MM.1S (cell line): ENCODE results near the gene GNRH2.
"Not testable (repeated sequence)": the region's sequence is repeated elsewhere in the genome, so short reads cannot be mapped to it uniquely, and the experiment has no call there.

Experiments used
- DNase-seq: peaks from one replicate; pipeline ENCODE4 v3.0.0-alpha.2; 2015
- H2AFZ ChIP-seq: fragments of 300-600 bp; sonication (generic); 2 replicates; pipeline ENCODE4 v1.6.0; 2016; ENCODE audit warnings: antibody characterized with exemption, low read length
- H3F3A ChIP-seq: fragments of 300-600 bp; sonication (generic); 2 replicates; pipeline ENCODE4 v1.6.1; 2016; ENCODE audit warnings: mild to moderate bottlenecking, antibody characterized with exemption, low read length, moderate library complexity, mixed read lengths; ENCODE audit not compliant: insufficient read depth
- H3K27ac ChIP-seq: fragments of 300-600 bp; sonication (generic); 2 replicates; pipeline ENCODE4 v1.5.1; 2016; ENCODE audit warnings: mild to moderate bottlenecking, low read length
- H3K27me3 ChIP-seq: fragments of 300-600 bp; sonication (generic); replicated peaks from 2 replicates; pipeline ENCODE4 v1.6.0; 2016; ENCODE audit warnings: low read length; ENCODE audit not compliant: insufficient read depth
- H3K36me3 ChIP-seq: fragments of 300-600 bp; sonication (generic); replicated peaks from 2 replicates; pipeline ENCODE4 v1.6.1; 2016; ENCODE audit warnings: mild to moderate bottlenecking, low read length, mixed read lengths; ENCODE audit not compliant: insufficient read depth
- H3K4me1 ChIP-seq: fragments of 300-600 bp; sonication (generic); 2 replicates; pipeline ENCODE4 v1.6.1; 2016; ENCODE audit warnings: low read length, mixed read lengths
- H3K4me2 ChIP-seq: fragments of 300-600 bp; sonication (generic); 2 replicates; pipeline ENCODE4 v1.6.0; 2016; ENCODE audit warnings: low read depth, low read length
- H3K4me3 ChIP-seq: fragments of 300-600 bp; sonication (generic); 2 replicates; pipeline ENCODE4 v1.5.1; 2016; ENCODE audit warnings: low read length, mixed read lengths
- H3K79me2 ChIP-seq: fragments of 300-600 bp; sonication (generic); 2 replicates; pipeline ENCODE4 v1.6.1; 2016; ENCODE audit warnings: mixed run types, low read length, mixed read lengths
- H3K9ac ChIP-seq: fragments of 300-600 bp; sonication (generic); 2 replicates; pipeline ENCODE4 v1.6.1; 2016; ENCODE audit warnings: low read length, mixed read lengths
- H3K9me2 ChIP-seq: fragments of 300-600 bp; sonication (generic); replicated peaks from 2 replicates; pipeline ENCODE4 v1.6.1; 2016; ENCODE audit warnings: mild to moderate bottlenecking, low read length, mixed read lengths; ENCODE audit not compliant: insufficient read depth
- H3K9me3 ChIP-seq: fragments of 300-600 bp; sonication (generic); replicated peaks from 2 replicates; pipeline ENCODE4 v1.6.1; 2016; ENCODE audit warnings: mild to moderate bottlenecking, low read length, mixed read lengths; ENCODE audit not compliant: insufficient read depth
- H4K20me1 ChIP-seq: fragments of 300-600 bp; sonication (generic); 2 replicates; pipeline ENCODE4 v1.6.1; 2016; ENCODE audit warnings: mild to moderate bottlenecking, low read length, moderate library complexity, mixed read lengths; ENCODE audit not compliant: insufficient read depth
- EZH2 ChIP-seq: fragments of 300-600 bp; sonication (generic); optimal IDR thresholded peaks from 2 replicates; pipeline ENCODE3; 2017; ENCODE audit warnings: low read depth, mild to moderate bottlenecking, antibody characterized with exemption, low read length, mixed read lengths
- EZH2phosphoT487 ChIP-seq: fragments of 300-600 bp; sonication (generic); IDR thresholded peaks from 2 replicates; pipeline ENCODE4 v1.6.1; 2018; ENCODE audit warnings: antibody characterized with exemption, low read length
- TF ChIP-seq, protein P1 (sequence below): fragments of 300-600 bp; sonication (generic); IDR thresholded peaks from 2 replicates; pipeline ENCODE4 v1.5.1; 2016; ENCODE audit warnings: antibody characterized with exemption, low read length, mixed read lengths

The GNRH2 gene

DNA sequence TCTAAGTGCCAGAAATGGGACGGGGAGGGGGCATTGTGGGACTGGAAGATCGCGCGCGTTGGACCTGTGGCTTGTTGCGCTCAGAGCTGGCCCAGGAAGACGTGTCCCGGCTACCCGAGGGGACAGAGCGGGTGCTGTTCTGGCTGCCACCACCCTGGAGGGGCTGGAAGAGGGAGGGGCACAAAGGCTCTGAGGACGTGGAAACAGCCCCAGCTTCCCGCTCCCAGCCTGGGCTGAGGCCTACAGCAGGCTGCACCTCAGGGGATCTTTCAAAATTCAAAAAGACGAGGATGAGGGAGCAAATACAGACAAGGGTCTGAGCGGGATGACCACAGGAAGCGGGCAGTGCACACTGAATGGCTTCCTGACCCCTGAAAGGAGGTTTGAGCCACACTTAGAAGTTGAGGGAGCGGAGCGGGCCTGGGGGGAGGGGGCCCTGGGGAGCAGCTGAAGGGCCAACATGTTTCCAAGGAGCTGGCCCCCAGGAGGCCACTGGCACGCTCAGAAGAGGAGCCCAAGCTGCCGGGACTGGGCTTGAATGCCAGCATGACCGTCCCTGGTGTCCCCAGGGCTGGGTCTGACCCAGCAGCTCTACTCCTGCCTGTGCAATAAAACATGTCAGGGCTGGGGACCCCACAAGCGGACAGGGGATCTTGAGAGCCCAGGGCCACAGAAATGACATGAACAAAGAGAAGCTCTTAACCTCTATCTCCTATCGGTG lies 29.3 kb downstream of the GNRH2 start:
- Histone ChIP-seq H4K20me1 (no peaks in the 10 kb centered on the region), H2AFZ (no peak overlapping the region), H3K9ac (no peak overlapping the region)

DNA sequence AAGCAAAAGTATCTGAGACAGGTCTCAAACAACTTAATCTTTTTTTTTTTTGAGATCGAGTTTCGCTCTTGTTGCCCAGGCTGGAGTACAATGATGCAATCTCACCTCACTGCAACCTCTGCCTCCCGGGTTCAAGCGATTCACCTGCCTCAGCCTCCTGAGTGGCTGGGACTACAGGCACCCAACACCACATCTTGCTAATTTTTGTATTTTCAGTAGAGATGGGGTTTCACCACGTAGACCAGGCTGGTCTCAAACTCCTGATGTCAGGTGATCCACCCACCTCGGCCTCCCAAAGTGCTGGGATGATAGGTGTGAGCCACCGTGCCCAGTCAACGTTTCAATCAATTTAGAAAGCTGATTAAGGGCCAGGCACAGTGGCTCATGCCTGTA lies 29.8 kb downstream of the GNRH2 start:
- H3F3A ChIP-seq, H3K4me1 ChIP-seq, DNase-seq, H3K9me2 ChIP-seq, H3K4me3 ChIP-seq, H3K4me2 ChIP-seq, H3K79me2 ChIP-seq, H3K27ac ChIP-seq, H4K20me1 ChIP-seq, H2AFZ ChIP-seq, H3K27me3 ChIP-seq, H3K36me3 ChIP-seq, H3K9me3 ChIP-seq, H3K9ac ChIP-seq: not testable (repeated sequence)

More for the DNA sequence above, 29.3 kb downstream of the GNRH2 start:
- H3K9me2 ChIP-seq: no peaks in the 10 kb centered on the region
- TF ChIP-seq EZH2 (no peak), EZH2phosphoT487 (no peak)
- TF ChIP-seq, protein P1, sequence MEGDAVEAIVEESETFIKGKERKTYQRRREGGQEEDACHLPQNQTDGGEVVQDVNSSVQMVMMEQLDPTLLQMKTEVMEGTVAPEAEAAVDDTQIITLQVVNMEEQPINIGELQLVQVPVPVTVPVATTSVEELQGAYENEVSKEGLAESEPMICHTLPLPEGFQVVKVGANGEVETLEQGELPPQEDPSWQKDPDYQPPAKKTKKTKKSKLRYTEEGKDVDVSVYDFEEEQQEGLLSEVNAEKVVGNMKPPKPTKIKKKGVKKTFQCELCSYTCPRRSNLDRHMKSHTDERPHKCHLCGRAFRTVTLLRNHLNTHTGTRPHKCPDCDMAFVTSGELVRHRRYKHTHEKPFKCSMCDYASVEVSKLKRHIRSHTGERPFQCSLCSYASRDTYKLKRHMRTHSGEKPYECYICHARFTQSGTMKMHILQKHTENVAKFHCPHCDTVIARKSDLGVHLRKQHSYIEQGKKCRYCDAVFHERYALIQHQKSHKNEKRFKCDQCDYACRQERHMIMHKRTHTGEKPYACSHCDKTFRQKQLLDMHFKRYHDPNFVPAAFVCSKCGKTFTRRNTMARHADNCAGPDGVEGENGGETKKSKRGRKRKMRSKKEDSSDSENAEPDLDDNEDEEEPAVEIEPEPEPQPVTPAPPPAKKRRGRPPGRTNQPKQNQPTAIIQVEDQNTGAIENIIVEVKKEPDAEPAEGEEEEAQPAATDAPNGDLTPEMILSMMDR: no peak
- peaks cover 9% of the 10 kb centered on the region; the same call in 1 of the 2 replicates for H3K4me1 ChIP-seq
- 0 out of 2 replicates have a peak, but pooled peaks cover 1% of the 10 kb centered on the region for H3K27me3 ChIP-seq
- no peaks in the 10 kb centered on the region for H3K79me2 ChIP-seq
- no peak overlapping the region for H3K4me3 ChIP-seq
- no peak for DNase-seq
- no peaks in the 10 kb centered on the region for H3K9me3 ChIP-seq
- H3K4me2 ChIP-seq: no peak overlapping the region
- no peaks in the 10 kb centered on the region for H3K36me3 ChIP-seq
- H3K27ac ChIP-seq: no peak overlapping the region
- no peaks in the 10 kb centered on the region for H3F3A ChIP-seq

DNA sequence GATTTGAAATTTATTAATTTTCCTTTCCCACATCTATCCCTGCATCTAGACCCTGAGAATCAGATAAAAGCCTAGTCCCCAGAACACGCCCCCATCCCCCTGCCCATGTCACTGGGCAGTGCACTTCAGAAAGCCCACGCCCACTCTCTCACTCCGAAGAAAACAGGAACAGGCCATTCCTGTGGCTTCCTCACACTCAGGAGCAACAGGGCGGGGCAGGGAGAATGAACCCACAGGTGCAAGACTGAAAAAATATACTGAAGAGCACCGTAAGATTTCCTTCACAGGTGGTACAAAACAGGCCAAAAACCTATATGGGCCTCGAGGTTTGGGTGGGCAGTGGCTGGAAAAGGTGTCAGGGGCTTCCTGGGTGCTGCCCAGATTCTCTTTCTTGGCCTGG lies 31.4 kb downstream of the GNRH2 start:
- Histone ChIP-seq H3K4me2 (no peak overlapping the region), H3K4me3 (no peak overlapping the region), H4K20me1 (no peaks in the 10 kb centered on the region), H3K36me3 (no peaks in the 10 kb centered on the region), H3K27me3 (0 out of 2 replicates have a peak, but pooled peaks cover 4% of the 10 kb centered on the region), H3K79me2 (no peaks in the 10 kb centered on the region), H2AFZ (no peak overlapping the region), H3K4me1 (peaks cover 9% of the 10 kb centered on the region; the same call in 1 of the 2 replicates), H3K9me2 (no peaks in the 10 kb centered on the region), H3K27ac (no peak overlapping the region), H3K9me3 (no peaks in the 10 kb centered on the region), H3K9ac (no peak overlapping the region), H3F3A (no peaks in the 10 kb centered on the region)
- TF ChIP-seq EZH2phosphoT487: no peak
- TF ChIP-seq, protein P1: no peak
- no peak for TF ChIP-seq EZH2
- no peak for DNase-seq

DNA sequence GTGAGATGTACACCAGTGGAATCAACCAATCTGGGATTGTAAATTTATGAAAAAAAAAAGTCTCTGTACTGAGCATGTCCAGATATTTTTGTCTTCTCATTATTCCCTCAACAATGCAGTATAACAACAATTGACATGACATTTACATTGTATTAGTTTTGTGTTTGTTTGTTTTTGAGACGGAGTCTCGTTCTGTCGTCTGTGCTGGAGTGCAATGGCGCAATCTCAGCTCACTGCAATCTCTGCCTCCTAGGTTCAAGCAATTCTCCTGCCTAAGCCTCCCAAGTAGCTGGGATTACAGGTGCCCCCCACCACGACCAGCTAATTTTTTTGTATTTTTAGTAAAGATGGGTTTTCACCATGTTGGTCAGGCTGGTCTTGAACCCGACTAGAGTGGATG lies 31.9 kb downstream of the GNRH2 start:
- H3K9me3 ChIP-seq, H3K4me1 ChIP-seq, H3K4me3 ChIP-seq, H3F3A ChIP-seq, H3K27me3 ChIP-seq, H2AFZ ChIP-seq, DNase-seq, H4K20me1 ChIP-seq, H3K79me2 ChIP-seq, H3K9ac ChIP-seq, H3K9me2 ChIP-seq, H3K36me3 ChIP-seq, H3K4me2 ChIP-seq, H3K27ac ChIP-seq: not testable (repeated sequence)
